ENCODE results near the gene MAMLD1.

DNA sequence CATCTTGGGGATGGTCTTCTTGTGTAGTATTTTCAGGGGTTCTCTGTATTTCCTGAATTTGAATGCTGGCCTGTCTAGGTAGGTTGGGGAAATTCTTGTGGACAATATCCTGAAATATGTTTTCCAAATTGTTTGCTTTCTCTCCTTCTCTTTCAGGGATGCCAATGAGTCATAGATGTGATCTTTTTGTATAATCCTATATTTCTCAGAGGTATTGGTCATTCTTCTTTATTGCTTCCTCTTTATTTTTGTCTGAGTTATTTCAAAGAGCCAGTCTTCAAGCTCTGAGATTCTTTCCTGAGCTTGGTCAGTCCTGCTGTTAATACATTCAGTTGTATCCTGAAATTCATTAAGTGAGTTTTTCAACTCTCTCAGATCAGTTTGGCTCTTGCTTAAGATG is 73.1 kb downstream of the MAMLD1 start:
- TF ChIP-seq POLR2AphosphoS5 (IDR thresholded peaks at IDR 0.05), result no peak
- TF ChIP-seq POLR2A (IDR thresholded peaks at IDR 0.05), result no peak
